CD4-positive, alpha-beta T cell treated with Interleukin-10 for 1 hour (primary cell): ENCODE measurements around the gene TIPARP.
"Not testable (repeated sequence)": the region's sequence is repeated elsewhere in the genome, so short reads cannot be mapped to it uniquely, and the experiment has no call there.

Experiments used
- DNase-seq: peaks from one replicate; pipeline ENCODE4 v3.0.0-alpha.2; 2020

TIPARP gene

GRCh38 chr3:156676768-156677479, 2.5 kb downstream of the TIPARP start:
- peak; percentile 53 for DNase-seq

GRCh38 chr3:156677536-156677935, 3.1 kb downstream of the TIPARP start:
- DNase-seq: no peak

- no peak for DNase-seq
Measured at GRCh38 chr3:156678197-156678596, 3.8 kb downstream of the TIPARP start.

- DNase-seq: no peak
Measured at GRCh38 chr3:156680243-156680914, 6.0 kb downstream of the TIPARP start.

GRCh38 chr3:156681002-156681401, 6.6 kb downstream of the TIPARP start:
- peak; percentile 44 for DNase-seq

GRCh38 chr3:156682501-156682900, 8.1 kb downstream of the TIPARP start:
- DNase-seq: no peak

GRCh38 chr3:156682963-156683362, 8.6 kb downstream of the TIPARP start:
- no peak for DNase-seq

- no peak for DNase-seq
Measured at GRCh38 chr3:156685198-156685597, 10.8 kb downstream of the TIPARP start.

- peak; percentile 31 for DNase-seq
Measured at GRCh38 chr3:156685752-156686151, 11.4 kb downstream of the TIPARP start.

GRCh38 chr3:156687023-156687422, 12.6 kb downstream of the TIPARP start:
- DNase-seq: no peak

GRCh38 chr3:156688632-156689452, 14.5 kb downstream of the TIPARP start:
- DNase-seq: no peak

GRCh38 chr3:156689608-156690007, 15.2 kb downstream of the TIPARP start:
- DNase-seq: no peak

- no peak for DNase-seq
Measured at GRCh38 chr3:156691920-156692319, 17.5 kb downstream of the TIPARP start.

- no peak for DNase-seq
Measured at GRCh38 chr3:156693166-156693565, 18.8 kb downstream of the TIPARP start.

GRCh38 chr3:156694536-156694935, 20.1 kb downstream of the TIPARP start:
- no peak for DNase-seq

GRCh38 chr3:156702367-156702766, 28.0 kb downstream of the TIPARP start:
- DNase-seq: no peak

GRCh38 chr3:156704370-156705036, 30.1 kb downstream of the TIPARP start:
- no peak for DNase-seq

GRCh38 chr3:156705761-156706616, 31.6 kb downstream of the TIPARP start:
- no peak for DNase-seq

- no peak for DNase-seq
Measured at GRCh38 chr3:156707588-156707987, 33.2 kb downstream of the TIPARP start.

GRCh38 chr3:156710429-156710828, 36.0 kb downstream of the TIPARP start:
- DNase-seq: no peak

GRCh38 chr3:156711113-156711512, 36.7 kb downstream of the TIPARP start:
- DNase-seq: no peak

- not testable (repeated sequence) for DNase-seq
Measured at GRCh38 chr3:156711944-156712343, 37.6 kb downstream of the TIPARP start.
